ENCODE results near the gene AUH. TPM values are rescaled to one million over a fixed set of nuclear protein-coding genes. Genes with fewer than 3 reads are reported as not detected.
"Not testable (repeated sequence)": the region's sequence is repeated elsewhere in the genome, so short reads cannot be mapped to it uniquely, and the experiment has no call there.

AUH gene
- total and polyA plus RNA-seq, 12 donors: 16.3 to 56.3 (median 44.2) TPM

GRCh38 chr9:91393826-91394225, 32.1 kb upstream of the AUH start:
- Histone ChIP-seq H3K9me3 (no peaks in the 10 kb centered on the region), H3K36me3 (no peaks in the 10 kb centered on the region), H3K4me3 (no peak overlapping the region), H3K27me3 (no peaks in the 10 kb centered on the region), H3K4me1 (peaks cover 0 to 24% (median 0%) of the 10 kb centered on the region in 9 donors), H3K27ac (no peak overlapping the region)
- ATAC-seq (no peak), DNase-seq (no peak)
- TF ChIP-seq CTCF (IDR thresholded peaks at IDR 0.05): no peak
- intact Hi-C loops (cut with DNase I): no loop called here
- WGBS, 2 donors: 97% methylated on average over 5 of the region's 5 CpGs

- Histone ChIP-seq H3K4me3 (no peak overlapping the region), H3K4me1 (peaks cover 0 to 24% (median 0%) of the 10 kb centered on the region in 9 donors), H3K9me3 (no peaks in the 10 kb centered on the region), H3K27me3 (no peaks in the 10 kb centered on the region), H3K27ac (no peak overlapping the region), H3K36me3 (no peaks in the 10 kb centered on the region)
- 87 to 95% methylated on average over 1 of the region's 1 CpG for WGBS, 2 donors
- TF ChIP-seq CTCF (IDR thresholded peaks at IDR 0.05): no peak
- intact Hi-C loops (cut with DNase I): no loop called here
- DNase-seq: no peak
- no peak for ATAC-seq
Observed at GRCh38 chr9:91392435-91392834, 30.7 kb upstream of the AUH start.

GRCh38 chr9:91391818-91392217, 30.1 kb upstream of the AUH start:
- intact Hi-C loops (cut with DNase I): no loop called here
- DNase-seq: no peak
- TF ChIP-seq CTCF (IDR thresholded peaks at IDR 0.05): no peak
- Histone ChIP-seq H3K27ac (no peak overlapping the region), H3K36me3 (no peaks in the 10 kb centered on the region), H3K4me1 (peaks cover 0 to 24% (median 0%) of the 10 kb centered on the region in 9 donors), H3K27me3 (no peaks in the 10 kb centered on the region), H3K4me3 (no peak overlapping the region), H3K9me3 (no peaks in the 10 kb centered on the region)
- ATAC-seq: no peak
- WGBS, 2 donors: 92 to 97% methylated on average over 2 of the region's 2 CpGs

- no peak for TF ChIP-seq CTCF (IDR thresholded peaks at IDR 0.05)
- intact Hi-C loops (cut with DNase I): no loop called here
- Histone ChIP-seq H3K36me3 (no peaks in the 10 kb centered on the region), H3K27ac (no peak overlapping the region), H3K27me3 (no peaks in the 10 kb centered on the region), H3K4me1 (peaks cover 0 to 21% (median 0%) of the 10 kb centered on the region in 9 donors), H3K4me3 (no peak overlapping the region), H3K9me3 (no peaks in the 10 kb centered on the region)
- ATAC-seq: no peak
- 51 to 60% methylated on average over 5 of the region's 5 CpGs for WGBS, 2 donors
- no peak for DNase-seq
Observed at GRCh38 chr9:91391412-91391811, 29.7 kb upstream of the AUH start.

GRCh38 chr9:91389686-91390085, 28.0 kb upstream of the AUH start:
- H3K4me3 ChIP-seq; H3K27me3 ChIP-seq; H3K27ac ChIP-seq; H3K36me3 ChIP-seq; ATAC-seq; intact Hi-C loops (cut with DNase I); H3K9me3 ChIP-seq; DNase-seq; H3K4me1 ChIP-seq: not testable (repeated sequence)
- WGBS, 2 donors: 97 to 99% methylated on average over 4 of the region's 4 CpGs

All from heart right ventricle (tissue), 16 donors.